Measurements from ENCODE around the gene CNIH4. TPM values are rescaled to one million over a fixed set of nuclear protein-coding genes. Genes with fewer than 3 reads are reported as not detected.

The CNIH4 gene
- polyA plus RNA-seq, 1 donor from 2014 or later: 53.2 TPM

GRCh38 chr1:224377676-224378006, 21.0 kb downstream of the CNIH4 start:
- Histone ChIP-seq H3K27ac (ENCODE audit: low read length) (no peak overlapping the region), H3K4me2 (ENCODE audit: low read length) (no peak overlapping the region), H3K9ac (ENCODE audit: low read length) (no peak overlapping the region), H3K9me3 (ENCODE audit: low read length) (no peaks in the 10 kb centered on the region), H4K20me1 (ENCODE audit: insufficient read depth) (no peaks in the 10 kb centered on the region), H2AFZ (ENCODE audit: low read depth, low read length) (no peak overlapping the region), H3K4me3 (ENCODE audit: low read length) (no peak overlapping the region), H3K36me3 (ENCODE audit: insufficient read depth, low read length) (no peaks in the 10 kb centered on the region), H3K9me2 (ENCODE audit: insufficient read depth, low read length) (no peaks in the 10 kb centered on the region), H3F3A (ENCODE audit: insufficient read depth, low read length, poor library complexity, severe bottlenecking) (no peaks in the 10 kb centered on the region), H3K27me3 (ENCODE audit: insufficient read depth, low read depth, low read length) (no peaks in the 10 kb centered on the region), H3K79me2 (replicated peaks; ENCODE audit: insufficient read depth, low read length) (no peaks in the 10 kb centered on the region)
- TF ChIP-seq, protein P1, sequence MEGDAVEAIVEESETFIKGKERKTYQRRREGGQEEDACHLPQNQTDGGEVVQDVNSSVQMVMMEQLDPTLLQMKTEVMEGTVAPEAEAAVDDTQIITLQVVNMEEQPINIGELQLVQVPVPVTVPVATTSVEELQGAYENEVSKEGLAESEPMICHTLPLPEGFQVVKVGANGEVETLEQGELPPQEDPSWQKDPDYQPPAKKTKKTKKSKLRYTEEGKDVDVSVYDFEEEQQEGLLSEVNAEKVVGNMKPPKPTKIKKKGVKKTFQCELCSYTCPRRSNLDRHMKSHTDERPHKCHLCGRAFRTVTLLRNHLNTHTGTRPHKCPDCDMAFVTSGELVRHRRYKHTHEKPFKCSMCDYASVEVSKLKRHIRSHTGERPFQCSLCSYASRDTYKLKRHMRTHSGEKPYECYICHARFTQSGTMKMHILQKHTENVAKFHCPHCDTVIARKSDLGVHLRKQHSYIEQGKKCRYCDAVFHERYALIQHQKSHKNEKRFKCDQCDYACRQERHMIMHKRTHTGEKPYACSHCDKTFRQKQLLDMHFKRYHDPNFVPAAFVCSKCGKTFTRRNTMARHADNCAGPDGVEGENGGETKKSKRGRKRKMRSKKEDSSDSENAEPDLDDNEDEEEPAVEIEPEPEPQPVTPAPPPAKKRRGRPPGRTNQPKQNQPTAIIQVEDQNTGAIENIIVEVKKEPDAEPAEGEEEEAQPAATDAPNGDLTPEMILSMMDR (IDR thresholded peaks at IDR 0.05; ENCODE audit: poor library complexity, severe bottlenecking): no peak
- no peak for TF ChIP-seq SMC3 (conservative IDR thresholded peaks at IDR 0.05; ENCODE audit: poor library complexity)
- no peak for TF ChIP-seq RAD21 (conservative IDR thresholded peaks at IDR 0.05)
- TF ChIP-seq, protein P2, sequence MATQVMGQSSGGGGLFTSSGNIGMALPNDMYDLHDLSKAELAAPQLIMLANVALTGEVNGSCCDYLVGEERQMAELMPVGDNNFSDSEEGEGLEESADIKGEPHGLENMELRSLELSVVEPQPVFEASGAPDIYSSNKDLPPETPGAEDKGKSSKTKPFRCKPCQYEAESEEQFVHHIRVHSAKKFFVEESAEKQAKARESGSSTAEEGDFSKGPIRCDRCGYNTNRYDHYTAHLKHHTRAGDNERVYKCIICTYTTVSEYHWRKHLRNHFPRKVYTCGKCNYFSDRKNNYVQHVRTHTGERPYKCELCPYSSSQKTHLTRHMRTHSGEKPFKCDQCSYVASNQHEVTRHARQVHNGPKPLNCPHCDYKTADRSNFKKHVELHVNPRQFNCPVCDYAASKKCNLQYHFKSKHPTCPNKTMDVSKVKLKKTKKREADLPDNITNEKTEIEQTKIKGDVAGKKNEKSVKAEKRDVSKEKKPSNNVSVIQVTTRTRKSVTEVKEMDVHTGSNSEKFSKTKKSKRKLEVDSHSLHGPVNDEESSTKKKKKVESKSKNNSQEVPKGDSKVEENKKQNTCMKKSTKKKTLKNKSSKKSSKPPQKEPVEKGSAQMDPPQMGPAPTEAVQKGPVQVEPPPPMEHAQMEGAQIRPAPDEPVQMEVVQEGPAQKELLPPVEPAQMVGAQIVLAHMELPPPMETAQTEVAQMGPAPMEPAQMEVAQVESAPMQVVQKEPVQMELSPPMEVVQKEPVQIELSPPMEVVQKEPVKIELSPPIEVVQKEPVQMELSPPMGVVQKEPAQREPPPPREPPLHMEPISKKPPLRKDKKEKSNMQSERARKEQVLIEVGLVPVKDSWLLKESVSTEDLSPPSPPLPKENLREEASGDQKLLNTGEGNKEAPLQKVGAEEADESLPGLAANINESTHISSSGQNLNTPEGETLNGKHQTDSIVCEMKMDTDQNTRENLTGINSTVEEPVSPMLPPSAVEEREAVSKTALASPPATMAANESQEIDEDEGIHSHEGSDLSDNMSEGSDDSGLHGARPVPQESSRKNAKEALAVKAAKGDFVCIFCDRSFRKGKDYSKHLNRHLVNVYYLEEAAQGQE (IDR thresholded peaks at IDR 0.05; ENCODE audit: borderline replicate concordance): no peak
- TF ChIP-seq EZH2 (IDR thresholded peaks at IDR 0.05; ENCODE audit: borderline replicate concordance, insufficient read depth, low read length, poor library complexity, severe bottlenecking): no peak
- TF ChIP-seq EP300 (conservative IDR thresholded peaks at IDR 0.05; ENCODE audit: poor library complexity, severe bottlenecking): no peak
- no peak for TF ChIP-seq MXI1 (conservative IDR thresholded peaks at IDR 0.05; ENCODE audit: poor library complexity, severe bottlenecking)
- TF ChIP-seq TAF1 (IDR thresholded peaks at IDR 0.05; ENCODE audit: low read depth): no peak
- no peak for TF ChIP-seq POLR2AphosphoS5 (IDR thresholded peaks at IDR 0.05)

DNA sequence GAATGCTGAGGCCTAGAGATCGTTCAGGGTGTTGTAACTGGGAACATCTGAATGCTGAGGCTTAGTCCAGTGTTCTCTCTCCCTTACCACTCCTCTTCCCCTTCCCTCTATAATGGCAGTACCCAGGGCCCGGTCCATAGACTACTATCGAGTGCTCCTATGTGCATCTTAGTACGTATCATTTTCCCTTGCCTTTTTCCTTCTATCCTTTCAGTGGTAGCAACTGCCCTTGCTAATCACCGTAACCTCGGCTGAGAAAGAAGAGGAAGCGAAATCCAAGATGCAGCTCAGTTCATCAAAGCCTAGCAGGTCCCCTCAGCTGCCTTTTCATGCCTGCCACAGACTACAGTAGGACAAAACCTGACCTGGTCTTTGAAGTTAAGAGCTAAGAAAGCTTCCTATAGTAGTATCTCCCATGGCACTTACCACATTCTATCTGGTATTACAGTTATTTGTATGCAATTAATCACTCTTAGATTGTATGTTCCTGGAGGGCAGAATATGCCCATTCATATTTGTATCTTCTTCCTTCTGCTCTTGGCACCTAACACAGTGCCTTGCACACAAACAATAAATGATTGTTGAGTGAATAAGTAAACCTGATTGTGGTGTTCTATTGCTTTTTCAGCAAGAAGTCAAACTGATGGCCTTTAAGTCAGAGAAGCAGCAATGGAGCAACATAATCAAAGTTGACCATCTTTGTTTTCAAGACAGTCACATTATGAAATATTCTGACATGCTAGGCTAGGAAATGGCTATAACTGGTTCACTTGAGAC, 22.4 kb downstream of the CNIH4 start:
- Histone ChIP-seq H3K9ac (ENCODE audit: low read length) (no peak overlapping the region), H3K27ac (ENCODE audit: low read length) (no peak overlapping the region), H3K79me2 (replicated peaks; ENCODE audit: insufficient read depth, low read length) (no peaks in the 10 kb centered on the region), H3K36me3 (ENCODE audit: insufficient read depth, low read length) (no peaks in the 10 kb centered on the region), H3K27me3 (ENCODE audit: insufficient read depth, low read depth, low read length) (no peaks in the 10 kb centered on the region), H3K9me2 (ENCODE audit: insufficient read depth, low read length) (no peaks in the 10 kb centered on the region), H2AFZ (ENCODE audit: low read depth, low read length) (no peak overlapping the region), H3K9me3 (ENCODE audit: low read length) (no peaks in the 10 kb centered on the region), H3F3A (ENCODE audit: insufficient read depth, low read length, poor library complexity, severe bottlenecking) (no peaks in the 10 kb centered on the region), H4K20me1 (ENCODE audit: insufficient read depth) (no peaks in the 10 kb centered on the region), H3K4me3 (ENCODE audit: low read length) (no peak overlapping the region), H3K4me2 (ENCODE audit: low read length) (no peak overlapping the region)
- no peak for TF ChIP-seq EP300 (conservative IDR thresholded peaks at IDR 0.05; ENCODE audit: poor library complexity, severe bottlenecking)
- TF ChIP-seq MXI1 (conservative IDR thresholded peaks at IDR 0.05; ENCODE audit: poor library complexity, severe bottlenecking): no peak
- TF ChIP-seq, protein P1 (IDR thresholded peaks at IDR 0.05; ENCODE audit: poor library complexity, severe bottlenecking): no peak
- TF ChIP-seq EZH2 (IDR thresholded peaks at IDR 0.05; ENCODE audit: borderline replicate concordance, insufficient read depth, low read length, poor library complexity, severe bottlenecking): no peak
- TF ChIP-seq POLR2AphosphoS5 (IDR thresholded peaks at IDR 0.05): no peak
- TF ChIP-seq RAD21 (conservative IDR thresholded peaks at IDR 0.05): no peak
- no peak for TF ChIP-seq SMC3 (conservative IDR thresholded peaks at IDR 0.05; ENCODE audit: poor library complexity)
- TF ChIP-seq TAF1 (IDR thresholded peaks at IDR 0.05; ENCODE audit: low read depth): no peak
- TF ChIP-seq, protein P2 (IDR thresholded peaks at IDR 0.05; ENCODE audit: borderline replicate concordance): no peak
